Thymus (tissue), 11 donors: ENCODE results near the gene ADPRHL1. TPM values are rescaled to one million over a fixed set of nuclear protein-coding genes. Genes with fewer than 3 reads are reported as not detected.
"Not testable (repeated sequence)": the region's sequence is repeated elsewhere in the genome, so short reads cannot be mapped to it uniquely, and the experiment has no call there.

Source experiments
- DNase-seq, 9 donors: peaks; one replicate each; pipeline ENCODE4 v3.0.0-alpha.2; 2013; ENCODE audit warnings: low spot score in 9 of 9, low read depth in 6 of 9, missing footprints in 1 of 9
- H3K27ac ChIP-seq, 2 donors: one replicate each; pipeline ENCODE4 v1.5.1; 2013; ENCODE audit warnings: control low read depth in 1 of 2, low read depth in 1 of 2, low read length in 1 of 2, mild to moderate bottlenecking in 1 of 2, moderate library complexity in 1 of 2
- H3K27me3 ChIP-seq, 2 donors: one replicate each; pipeline ENCODE4 v1.5.1; 2013; ENCODE audit warnings: low read length in 1 of 2; ENCODE audit not compliant: control insufficient read depth in 2 of 2, insufficient read depth in 1 of 2
- H3K36me3 ChIP-seq, 2 donors: one replicate each; pipeline ENCODE4 v1.5.1; 2013; ENCODE audit warnings: low read length in 1 of 2, mild to moderate bottlenecking in 1 of 2, moderate library complexity in 1 of 2; ENCODE audit not compliant: control insufficient read depth in 2 of 2, insufficient read depth in 2 of 2
- H3K4me1 ChIP-seq, 2 donors: one replicate each; pipeline ENCODE4 v1.5.1; 2013; ENCODE audit warnings: low read length in 2 of 2; ENCODE audit not compliant: control insufficient read depth in 2 of 2, insufficient read depth in 2 of 2
- H3K4me3 ChIP-seq, 2 donors: one replicate each; pipeline ENCODE4 v1.5.1; 2013; ENCODE audit warnings: low read length in 2 of 2, control low read depth in 1 of 2, mild to moderate bottlenecking in 1 of 2
- H3K9me3 ChIP-seq, 2 donors: one replicate each; pipeline ENCODE4 v1.5.1; 2013; ENCODE audit warnings: low read length in 1 of 2, mild to moderate bottlenecking in 1 of 2; ENCODE audit not compliant: control insufficient read depth in 2 of 2, insufficient read depth in 1 of 2
- WGBS: extraction: QIAGEN DNeasy Blood & Tissue Kit; methylation state at CpG from one replicate; pipeline ENCODE4 v1.1.7; 2013; 5-methylcytosine and 5-hydroxymethylcytosine counted together
- polyA plus RNA-seq: library from polyadenylated mRNA; stranded (reverse); fragments of 200-250 nt; gene quantifications from one replicate; pipeline ENCODE4 v1.2.3, GENCODE V29; 2013
- total RNA-seq: library from RNA; stranded (reverse); fragments of 120-200 nt; gene quantifications from one replicate; pipeline ENCODE4 v1.2.4, GENCODE V29; 2013
- donor health status: healthy.

The ADPRHL1 gene
- total and polyA plus RNA-seq, 2 donors = 1.2 to 1.6 TPM

- H3K36me3 ChIP-seq = no peaks in the 10 kb centered on the region
- no peak overlapping the region for H3K27ac ChIP-seq
- H3K4me3 ChIP-seq = no peak overlapping the region
- 96% methylated on average over 9 of the region's 9 CpGs for WGBS
- H3K9me3 ChIP-seq = peaks cover 0 to 7% of the 10 kb centered on the region in 2 donors
- H3K27me3 ChIP-seq = peaks cover 0 to 8% of the 10 kb centered on the region in 2 donors
- no peaks in the 10 kb centered on the region for H3K4me1 ChIP-seq
- no peak for DNase-seq
Observed at GRCh38 chr13:113383089-113383488, 70.2 kb downstream of the ADPRHL1 start.

DNA sequence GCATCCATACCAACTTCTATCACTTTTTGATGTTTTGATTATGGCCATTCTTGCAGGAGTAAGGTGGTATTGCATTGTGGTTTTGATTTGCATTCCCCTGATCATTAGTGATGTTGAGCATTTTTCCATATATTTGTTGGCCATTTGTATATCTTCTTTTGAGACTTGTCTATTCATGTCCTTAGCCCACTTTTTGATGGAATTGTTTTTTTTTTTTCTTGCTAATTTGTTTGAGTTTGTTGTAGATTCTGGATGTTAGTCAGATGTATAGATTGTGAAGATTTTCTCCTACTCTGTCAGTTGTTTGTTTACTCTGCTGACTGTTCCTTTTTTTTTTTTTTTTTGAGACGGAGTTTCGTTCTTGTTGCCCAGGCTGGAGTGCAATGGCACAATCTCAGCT lies 70.7 kb downstream of the ADPRHL1 start:
- H3K36me3 ChIP-seq, H3K9me3 ChIP-seq, H3K4me1 ChIP-seq, H3K27me3 ChIP-seq, DNase-seq, H3K4me3 ChIP-seq, H3K27ac ChIP-seq: not testable (repeated sequence)
- WGBS = 100% methylated on average over 2 of the region's 2 CpGs

GRCh38 chr13:113378825-113379224 lies 74.5 kb downstream of the ADPRHL1 start:
- H3K27ac ChIP-seq = no peak overlapping the region
- H3K9me3 ChIP-seq = peaks cover 0 to 3% of the 10 kb centered on the region in 2 donors
- H3K36me3 ChIP-seq = no peaks in the 10 kb centered on the region
- no peaks in the 10 kb centered on the region for H3K4me1 ChIP-seq
- DNase-seq = no peak
- H3K4me3 ChIP-seq = no peak overlapping the region
- 94% methylated on average over 10 of the region's 10 CpGs for WGBS
- H3K27me3 ChIP-seq = peaks cover 0 to 10% of the 10 kb centered on the region in 2 donors

DNA sequence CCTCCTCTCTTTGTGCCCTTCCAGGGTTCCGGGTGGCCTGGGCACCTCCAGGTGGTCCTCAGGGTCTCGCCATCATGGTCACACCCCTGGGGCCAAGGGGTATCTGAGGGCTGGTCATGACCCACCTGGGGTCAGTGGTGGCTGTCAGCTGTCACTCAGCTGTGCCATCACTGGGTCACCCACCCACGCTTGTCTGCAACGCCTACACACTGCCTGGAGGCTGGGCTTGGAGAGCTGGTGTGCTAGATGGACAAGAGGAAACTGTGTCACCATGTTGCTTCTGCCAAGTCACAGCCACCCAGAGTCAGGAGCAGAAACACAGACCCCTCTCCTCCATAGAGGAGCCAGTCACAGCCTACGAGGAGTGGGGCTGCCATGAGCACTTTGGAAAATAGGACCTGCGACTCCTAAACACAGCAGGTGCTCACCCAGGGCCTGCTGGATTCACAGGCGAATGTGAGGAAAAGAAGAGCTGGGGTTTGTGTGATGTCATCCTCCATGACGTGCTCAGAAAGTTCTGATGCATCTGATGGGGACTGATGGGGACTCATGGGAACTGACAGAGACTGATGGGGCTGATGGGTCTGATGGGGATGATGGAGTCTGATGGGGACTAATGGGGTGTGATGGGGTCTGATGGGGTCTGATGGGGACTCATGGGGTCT lies 78.6 kb downstream of the ADPRHL1 start:
- no peak overlapping the region for H3K4me3 ChIP-seq
- H3K9me3 ChIP-seq = peaks cover 0 to 3% of the 10 kb centered on the region in 2 donors
- H3K27ac ChIP-seq = no peak overlapping the region
- 90% methylated on average over 8 of the region's 8 CpGs for WGBS
- peaks cover 0 to 7% of the 10 kb centered on the region in 2 donors for H3K27me3 ChIP-seq
- no peaks in the 10 kb centered on the region for H3K36me3 ChIP-seq
- no peak for DNase-seq
- H3K4me1 ChIP-seq = no peaks in the 10 kb centered on the region

GRCh38 chr13:113373811-113374485 lies 79.3 kb downstream of the ADPRHL1 start:
- no peak overlapping the region for H3K27ac ChIP-seq
- no peak for DNase-seq
- peaks cover 0 to 3% of the 10 kb centered on the region in 2 donors for H3K9me3 ChIP-seq
- no peaks in the 10 kb centered on the region for H3K4me1 ChIP-seq
- peaks cover 0 to 4% of the 10 kb centered on the region in 2 donors for H3K27me3 ChIP-seq
- no peaks in the 10 kb centered on the region for H3K36me3 ChIP-seq
- no peak overlapping the region for H3K4me3 ChIP-seq
- 92% methylated on average over 20 of the region's 20 CpGs for WGBS

- not testable (repeated sequence) for H3K4me1 ChIP-seq, DNase-seq, H3K4me3 ChIP-seq, H3K27me3 ChIP-seq, H3K27ac ChIP-seq, H3K36me3 ChIP-seq, H3K9me3 ChIP-seq
- WGBS = 99% methylated on average over 3 of the region's 3 CpGs
Observed at GRCh38 chr13:113371701-113372100, 81.6 kb downstream of the ADPRHL1 start.

GRCh38 chr13:113371061-113371460 lies 82.2 kb downstream of the ADPRHL1 start:
- no peak overlapping the region for H3K4me3 ChIP-seq
- H3K27ac ChIP-seq = no peak overlapping the region
- 84% methylated on average over 13 of the region's 13 CpGs for whole genome bisulfite sequencing
- H3K27me3 ChIP-seq = peaks cover 3 to 5% of the 10 kb centered on the region in 2 donors
- H3K4me1 ChIP-seq = no peaks in the 10 kb centered on the region
- no peaks in the 10 kb centered on the region for H3K36me3 ChIP-seq
- H3K9me3 ChIP-seq = peaks cover 0 to 3% of the 10 kb centered on the region in 2 donors
- DNase-seq = no peak

DNA sequence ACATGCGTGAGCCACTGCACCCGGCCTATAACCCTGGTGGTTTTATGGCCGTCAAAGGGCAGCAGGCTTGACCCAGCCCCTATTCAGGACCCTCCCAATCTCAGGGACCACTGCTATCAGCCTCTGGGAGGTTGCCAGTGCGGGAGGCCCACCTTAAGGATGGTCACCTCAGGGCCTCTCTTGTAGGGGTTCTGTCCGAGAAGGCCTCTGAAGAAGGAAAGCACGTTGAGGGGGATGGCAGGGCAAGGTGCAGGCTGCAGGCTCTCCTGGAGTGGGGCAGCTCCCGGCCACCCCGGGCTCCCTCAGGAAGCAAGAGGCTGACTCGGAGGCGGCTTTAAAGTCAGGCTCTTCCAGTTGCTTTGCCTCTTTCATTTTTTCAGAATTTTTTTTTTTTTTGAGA lies 83.4 kb downstream of the ADPRHL1 start:
- no peak for DNase-seq

GRCh38 chr13:113369189-113369588 lies 84.1 kb downstream of the ADPRHL1 start:
- H3K36me3 ChIP-seq = no peaks in the 10 kb centered on the region
- H3K27me3 ChIP-seq = peaks cover 11 to 23% of the 10 kb centered on the region in 2 donors
- DNase-seq = no peak
- H3K4me1 ChIP-seq = no peaks in the 10 kb centered on the region
- H3K4me3 ChIP-seq = no peak overlapping the region
- peaks cover 0 to 7% of the 10 kb centered on the region in 2 donors for H3K9me3 ChIP-seq
- no peak overlapping the region for H3K27ac ChIP-seq
- 95% methylated on average over 29 of the region's 29 CpGs for WGBS

More for the DNA sequence above, 83.4 kb downstream of the ADPRHL1 start:
- no peaks in the 10 kb centered on the region for H3K36me3 ChIP-seq
- no peaks in the 10 kb centered on the region for H3K4me1 ChIP-seq
- H3K4me3 ChIP-seq = no peak overlapping the region
- WGBS = 89% methylated on average over 10 of the region's 10 CpGs
- no peak overlapping the region for H3K27ac ChIP-seq
- H3K27me3 ChIP-seq = peaks cover 7 to 17% of the 10 kb centered on the region in 2 donors
- peaks cover 0 to 5% of the 10 kb centered on the region in 2 donors for H3K9me3 ChIP-seq
